GM19035 (cell line): ENCODE data around the gene SSH2.
"Not testable (repeated sequence)": the region's sequence is repeated elsewhere in the genome, so short reads cannot be mapped to it uniquely, and the experiment has no call there.

Experiments used
- ATAC-seq: cut with Tn5 transposase; IDR thresholded peaks from one replicate; pipeline ENCODE4 v1.9.1; 2021; ENCODE audit not compliant: unreplicated experiment

SSH2 gene

DNA sequence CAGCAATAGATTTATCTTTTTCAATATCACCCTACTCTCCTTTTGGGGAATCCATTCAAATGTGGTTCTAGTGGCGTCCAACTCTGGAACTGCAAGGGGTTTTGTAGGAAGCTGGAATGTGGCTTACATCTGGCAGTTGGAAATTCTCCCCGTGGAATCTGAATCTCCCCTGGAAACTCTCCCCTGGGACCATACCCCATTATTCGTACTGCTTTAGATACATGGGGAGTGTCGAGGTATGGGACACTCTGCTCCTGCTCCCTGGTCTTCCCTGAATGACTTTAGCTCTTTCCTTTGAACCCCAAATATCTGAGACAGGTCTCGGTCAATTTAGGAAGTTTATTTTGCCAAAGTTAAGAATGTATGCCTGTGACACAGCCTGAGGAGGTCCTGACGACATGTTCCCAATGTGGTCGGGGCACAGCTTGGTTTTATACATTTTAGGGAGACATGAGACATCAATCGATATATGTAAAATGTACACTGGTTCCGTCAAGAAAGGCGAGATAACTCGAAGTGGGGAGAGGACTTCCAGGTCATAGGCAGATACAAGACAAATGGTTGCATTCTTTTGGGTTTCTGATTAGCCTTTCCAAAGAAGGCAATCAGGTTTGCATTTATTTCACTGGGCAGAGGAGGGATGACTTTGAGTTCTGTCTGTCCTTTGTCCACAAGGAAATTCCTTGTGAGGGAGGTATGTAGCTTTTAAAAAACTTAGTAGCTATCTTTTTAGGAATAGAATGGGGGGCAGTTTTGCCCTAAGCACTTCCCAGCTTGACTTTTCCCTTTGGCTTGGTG is 218.2 kb downstream of the SSH2 start:
- ATAC-seq: no peak

DNA sequence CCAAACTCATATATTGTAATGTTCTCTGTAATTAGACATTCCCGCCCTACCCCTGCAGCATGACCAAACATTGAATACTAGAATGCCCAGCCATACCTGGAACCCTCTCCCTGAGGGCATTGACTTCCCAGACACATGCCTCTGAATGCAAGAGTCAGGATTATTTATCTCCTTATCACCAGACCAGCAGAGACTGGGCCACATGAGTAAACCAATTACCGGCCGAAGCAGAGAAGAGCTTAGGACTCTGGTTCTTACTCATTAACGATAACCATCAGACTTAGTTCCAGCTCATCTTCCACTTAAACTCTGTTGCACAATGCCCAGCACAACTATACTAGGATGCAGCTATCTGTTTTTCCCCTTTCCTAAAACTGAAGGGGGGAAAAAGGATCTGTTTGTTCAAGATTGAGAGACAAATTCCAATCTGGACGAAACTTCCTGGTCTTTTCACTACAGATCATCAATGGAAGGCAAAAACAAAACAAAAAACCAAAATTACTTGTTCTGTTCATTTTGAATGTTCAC is 219.1 kb downstream of the SSH2 start:
- no peak for ATAC-seq

DNA sequence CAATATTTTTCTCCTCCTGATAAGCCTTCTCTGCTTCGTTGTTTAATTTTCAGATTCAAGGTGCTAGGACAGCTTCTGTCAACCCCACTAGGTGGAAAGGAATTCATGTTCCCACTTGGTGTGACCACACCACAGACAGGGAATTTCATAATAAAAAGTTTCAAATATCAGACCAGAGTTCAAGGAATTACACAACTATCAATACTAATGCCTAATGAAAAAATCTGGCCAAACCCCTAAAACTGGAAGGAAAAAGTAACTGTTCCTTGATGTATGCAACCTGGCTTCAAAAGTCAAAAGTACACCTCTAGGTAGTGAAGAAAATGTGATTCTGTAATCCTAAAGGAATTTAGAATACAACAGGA is 219.5 kb downstream of the SSH2 start:
- no peak for ATAC-seq

DNA sequence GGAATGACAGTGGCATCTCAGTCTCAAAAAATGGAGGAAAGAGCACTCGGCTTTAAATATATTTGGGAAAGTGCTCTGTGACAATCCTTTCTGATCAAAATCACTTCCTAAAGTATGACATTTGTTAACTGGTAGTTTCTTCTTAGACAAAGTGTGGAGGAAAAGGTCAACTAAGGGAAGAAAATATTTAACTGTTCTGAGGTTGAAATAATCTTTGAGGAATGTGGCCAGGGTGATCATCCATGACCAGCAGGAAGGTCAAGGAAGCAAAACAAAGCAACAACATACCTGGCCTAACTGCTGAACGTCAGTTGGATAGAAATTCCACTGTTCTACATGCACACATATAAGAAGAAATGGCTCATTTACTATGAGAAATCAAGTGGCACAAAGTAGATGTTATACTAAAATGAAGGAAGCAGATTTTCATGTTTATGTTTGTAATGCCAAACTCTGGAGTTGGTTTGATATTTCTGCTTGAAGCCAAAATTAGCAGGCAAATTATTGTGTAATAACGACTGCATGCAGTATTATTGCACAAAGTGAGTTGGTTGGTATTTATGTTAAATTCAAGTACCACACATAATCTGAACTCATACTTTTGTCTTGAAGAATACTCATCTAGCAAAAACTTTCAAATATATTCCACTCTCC is 220.0 kb downstream of the SSH2 start:
- no peak for ATAC-seq

DNA sequence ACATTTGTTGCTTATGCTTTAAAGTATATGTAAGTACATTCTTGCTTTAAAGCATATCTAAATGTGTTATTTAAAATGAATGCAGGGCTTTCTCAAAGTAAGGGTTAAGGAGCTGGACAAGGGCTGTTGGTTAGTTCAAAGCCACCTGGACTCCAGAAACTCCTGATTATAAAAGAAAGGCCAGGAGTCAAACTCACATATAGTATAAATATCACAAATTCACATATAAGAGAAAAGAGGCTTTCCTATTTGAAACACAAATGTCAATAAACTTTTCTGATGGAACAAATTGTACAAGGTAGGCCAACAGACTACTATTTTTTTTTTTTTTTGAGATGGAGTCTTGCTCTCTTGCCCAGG is 222.8 kb downstream of the SSH2 start:
- ATAC-seq: no peak

DNA sequence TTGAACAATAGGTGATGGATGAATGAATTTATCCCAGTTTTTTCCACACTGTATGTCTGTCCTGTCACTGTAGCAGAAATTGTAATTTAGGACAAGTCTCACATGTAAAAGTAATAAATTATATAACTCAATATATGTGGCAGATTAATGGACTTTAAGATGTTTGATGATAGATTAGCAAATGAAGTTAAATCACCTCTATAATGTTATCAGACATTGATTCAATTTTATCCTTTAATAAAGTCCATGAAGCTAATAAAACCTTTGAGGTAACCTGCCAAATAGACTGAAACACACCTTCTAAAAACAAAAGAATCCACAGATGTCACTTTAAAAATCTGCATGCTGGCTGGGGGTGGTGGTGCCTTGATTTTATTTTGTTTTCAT is 224.0 kb downstream of the SSH2 start:
- no peak for ATAC-seq

DNA sequence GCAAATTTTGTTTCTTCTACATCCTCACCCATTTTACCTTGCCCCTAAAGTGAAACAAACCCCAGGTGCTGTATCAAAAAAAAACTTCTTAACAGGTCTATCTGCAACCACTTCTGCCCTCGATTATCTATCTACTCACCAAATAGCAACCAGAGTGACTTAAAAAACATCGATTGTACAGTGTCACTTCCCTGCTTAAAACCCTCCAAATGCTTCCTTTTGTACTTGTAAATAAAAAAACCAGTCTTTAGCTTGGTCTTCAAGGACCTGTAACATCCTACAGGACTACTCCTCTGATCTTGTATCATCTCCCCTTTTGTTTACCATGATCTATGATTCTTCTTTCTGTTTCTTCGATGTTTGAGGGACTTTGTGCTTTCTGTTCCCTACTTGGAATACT is 224.6 kb downstream of the SSH2 start:
- no peak for ATAC-seq

DNA sequence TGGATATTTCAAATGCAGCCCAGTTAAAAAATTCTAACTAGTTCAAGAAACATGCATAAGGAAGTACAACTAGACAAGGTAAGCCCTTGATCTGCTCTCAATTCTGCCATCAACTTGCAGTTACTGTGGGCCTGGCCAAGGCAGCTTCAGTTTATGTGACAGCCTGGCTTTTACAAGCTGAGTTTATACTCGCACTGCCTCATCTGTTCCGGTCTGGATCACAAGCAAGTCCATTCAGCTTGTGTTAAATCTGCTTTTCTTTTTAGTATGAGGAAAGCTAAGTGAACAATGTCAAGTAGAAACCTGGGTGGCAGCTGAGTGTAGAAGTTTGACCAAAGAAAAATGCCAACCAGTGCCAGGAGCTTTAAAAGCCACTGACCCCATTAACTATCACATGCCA is 230.7 kb downstream of the SSH2 start:
- ATAC-seq: no peak

DNA sequence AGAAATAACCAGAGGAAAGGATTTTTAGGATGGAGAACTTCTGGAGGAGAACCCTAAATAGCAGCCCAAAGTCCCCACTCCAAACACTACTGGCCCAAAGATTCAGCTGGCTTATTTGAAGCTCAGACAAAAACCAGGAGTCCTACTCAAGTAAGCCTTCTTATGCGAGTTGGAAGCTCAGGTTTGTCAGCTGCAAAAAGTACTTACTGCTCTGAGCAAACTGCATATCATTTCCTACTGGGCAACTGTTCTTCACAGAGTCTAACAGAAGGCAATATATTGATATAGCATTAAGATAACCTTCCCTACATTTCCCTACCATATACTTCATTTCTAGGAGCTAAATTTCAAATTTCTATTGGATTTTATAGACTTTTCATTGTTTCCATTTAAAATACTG is 231.2 kb downstream of the SSH2 start:
- ATAC-seq: no peak

DNA sequence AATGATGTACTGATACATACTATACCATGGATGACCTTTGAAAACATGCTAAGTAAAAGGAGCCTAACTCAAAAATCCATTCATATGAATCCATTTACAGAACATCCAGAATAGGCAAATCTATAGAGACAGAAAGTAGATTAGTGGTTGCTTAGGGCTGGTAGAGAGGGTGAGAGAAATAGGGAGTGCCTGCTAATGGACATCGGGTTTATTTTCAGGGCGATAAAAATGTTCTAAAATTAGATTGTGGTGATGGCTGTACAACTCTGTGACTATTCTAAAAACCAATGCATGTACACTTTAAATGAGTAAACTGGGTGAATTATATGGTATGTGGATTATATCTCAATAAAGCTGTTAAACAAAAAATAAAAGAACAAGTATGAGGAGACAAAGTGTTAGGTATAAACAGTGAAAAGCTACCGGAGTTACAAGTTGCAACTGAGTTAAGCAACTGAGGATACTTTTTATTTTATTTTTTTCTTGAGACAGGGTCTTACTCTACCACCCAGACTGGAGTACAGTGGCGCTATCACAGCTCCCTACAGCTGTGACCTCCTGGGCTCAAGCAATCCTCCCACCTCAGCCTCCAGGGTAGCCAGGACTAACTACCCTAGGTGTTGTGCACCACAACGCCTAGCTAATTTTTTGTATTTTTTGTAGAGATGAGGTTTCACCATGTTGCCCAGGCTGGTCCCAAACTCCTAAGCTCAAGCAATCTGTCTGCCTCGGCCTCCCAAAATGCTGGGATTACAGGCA is 231.8 kb downstream of the SSH2 start:
- no peak for ATAC-seq

DNA sequence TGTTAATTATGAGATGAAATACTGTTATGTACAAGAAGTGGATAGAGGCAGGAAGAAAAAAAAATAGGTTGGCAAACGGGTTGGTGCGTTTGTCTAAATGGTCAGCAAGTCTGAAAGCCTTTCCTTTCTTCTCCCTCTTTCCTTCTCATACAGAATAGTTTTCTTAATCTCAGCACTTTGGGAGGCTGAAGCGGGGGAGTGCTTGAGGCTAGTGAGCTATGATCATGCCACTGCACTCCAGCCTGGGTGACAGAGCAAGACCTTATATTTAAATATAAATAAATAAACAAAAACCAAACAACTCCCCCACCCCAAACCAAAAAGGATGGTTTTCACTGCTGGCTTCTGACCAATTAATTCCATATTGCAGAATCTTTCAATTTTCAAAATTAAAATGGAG is 232.7 kb downstream of the SSH2 start:
- ATAC-seq: no peak

DNA sequence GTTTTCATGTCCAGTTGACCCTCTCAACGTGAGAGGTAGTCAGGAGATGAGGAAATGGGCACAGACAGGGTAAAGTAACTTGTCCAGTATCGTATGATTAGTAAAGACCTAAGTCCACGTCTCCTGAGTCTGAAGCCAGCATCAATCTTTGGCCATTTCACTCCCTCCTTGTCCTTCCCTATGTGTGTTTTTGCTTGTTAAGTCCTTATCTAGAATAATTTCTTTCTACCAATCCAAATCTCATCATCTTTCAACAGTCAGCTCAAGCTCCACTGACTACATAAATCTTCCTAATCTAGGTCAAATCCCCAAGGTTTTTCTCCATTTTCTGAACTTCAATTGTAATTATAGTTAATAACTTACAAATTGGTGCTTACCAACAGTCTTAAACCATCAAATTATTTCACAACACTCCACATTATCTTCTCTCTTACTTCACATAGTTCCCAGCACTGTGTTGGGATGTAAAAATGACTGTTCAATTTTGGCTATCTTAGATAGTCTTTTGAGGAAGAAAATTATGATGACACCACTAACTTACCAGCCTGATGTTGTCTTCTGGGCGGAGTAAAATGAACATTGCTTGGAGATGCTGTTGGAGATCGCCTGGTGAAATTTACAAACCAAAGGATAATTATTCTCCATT is 235.0 kb downstream of the SSH2 start:
- ATAC-seq: no peak

DNA sequence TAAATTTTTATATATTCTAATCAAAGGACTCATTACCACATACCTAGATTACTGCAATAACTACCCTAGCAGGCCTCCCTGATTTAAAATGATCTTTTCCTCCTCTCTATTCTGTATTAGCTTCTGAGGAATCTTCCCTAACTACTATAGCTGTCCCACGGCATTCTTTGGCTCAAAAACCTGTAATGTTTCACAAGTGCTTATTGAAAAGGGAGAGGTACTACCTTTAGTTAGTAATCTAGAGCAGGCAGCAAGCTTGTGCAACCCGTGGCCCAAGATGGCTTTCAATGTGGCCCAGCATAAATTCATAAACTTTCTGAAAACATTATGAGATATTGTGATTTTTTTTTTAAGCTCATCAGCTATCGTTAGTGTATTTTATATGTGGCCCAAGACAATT is 236.3 kb downstream of the SSH2 start:
- no peak for ATAC-seq

DNA sequence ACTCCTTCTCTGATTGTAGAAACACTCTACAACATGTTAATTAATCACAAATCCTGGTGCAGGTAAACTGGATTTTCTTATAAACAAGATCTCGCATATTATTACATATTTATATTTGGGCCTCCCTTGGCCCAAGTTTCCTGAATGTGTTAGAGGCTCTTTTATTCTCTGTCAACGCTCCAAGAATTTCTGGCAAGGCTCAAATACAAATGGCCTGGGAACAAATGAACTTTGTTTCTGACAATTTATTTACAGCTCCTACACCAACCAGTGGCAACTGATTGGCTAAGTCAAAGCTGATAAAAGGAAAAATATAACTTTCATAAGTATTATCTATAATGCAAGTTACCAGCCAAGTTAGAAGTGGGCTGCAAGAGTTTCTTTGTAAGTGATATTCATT is 242.4 kb downstream of the SSH2 start:
- no peak for ATAC-seq

DNA sequence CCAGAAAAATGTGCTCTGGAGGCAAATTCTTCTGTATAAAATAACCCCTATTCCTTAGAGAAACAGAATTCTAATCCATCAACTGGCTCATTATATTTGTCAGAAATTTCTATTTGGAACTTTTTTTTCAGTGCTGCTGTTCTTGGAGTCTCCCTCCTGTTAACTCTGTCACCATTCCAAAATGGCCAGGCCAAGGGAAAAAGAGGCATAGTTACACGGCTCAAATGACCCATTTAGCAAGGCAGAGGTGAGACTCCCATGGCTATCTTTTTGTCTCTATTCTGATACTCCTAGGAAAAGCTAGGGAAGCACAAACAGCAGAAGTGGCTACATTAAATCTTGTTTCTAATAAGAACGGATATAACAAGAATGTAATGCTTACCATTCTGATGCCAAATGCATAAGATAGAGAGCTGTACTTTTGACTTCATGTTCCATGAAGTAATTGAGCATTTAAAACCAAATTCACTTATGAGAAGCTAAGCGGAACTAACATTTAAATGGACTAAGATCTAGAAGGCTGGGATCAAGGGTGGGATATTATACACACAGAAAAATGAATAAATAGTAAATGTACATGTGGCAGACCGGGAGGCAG is 242.9 kb downstream of the SSH2 start:
- no peak for ATAC-seq

DNA sequence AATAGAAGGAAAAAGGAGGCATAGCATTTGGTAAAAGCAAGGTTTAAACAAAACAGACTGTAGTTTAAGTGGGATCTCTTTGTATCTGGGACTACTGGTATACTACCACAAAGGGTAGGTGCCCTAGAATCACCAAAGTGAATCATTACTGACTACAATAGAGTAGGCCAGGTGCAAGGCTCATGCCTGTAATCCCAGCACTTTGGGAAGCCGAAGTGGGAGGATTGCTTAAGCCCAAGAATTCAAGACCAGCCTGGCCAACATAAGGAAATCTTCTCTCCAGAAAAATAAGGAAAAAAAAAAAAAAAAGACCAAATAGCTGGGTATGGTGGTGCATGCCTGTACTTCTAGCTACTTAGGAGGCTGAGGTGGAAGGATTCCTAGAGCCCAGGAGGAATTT is 246.5 kb downstream of the SSH2 start:
- no peak for ATAC-seq

DNA sequence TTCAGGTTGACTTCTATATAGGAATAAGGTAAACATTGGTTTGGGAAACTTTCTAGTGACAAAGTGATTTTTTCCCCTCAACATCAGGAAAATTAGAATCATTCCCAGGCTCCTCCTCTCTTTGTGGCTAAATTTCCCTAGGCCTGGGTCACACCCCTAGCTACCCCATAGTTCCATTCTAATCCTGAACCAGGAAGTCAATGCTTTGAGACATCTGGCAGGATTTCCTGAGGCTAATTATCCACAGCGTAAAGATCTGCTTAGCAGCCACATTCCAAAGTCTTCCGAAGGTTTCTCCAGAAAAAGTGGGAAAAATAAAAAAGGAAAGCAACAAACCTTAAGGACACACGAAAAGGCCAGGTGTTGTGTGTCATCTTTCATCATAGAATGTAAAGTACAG is 247.0 kb downstream of the SSH2 start:
- ATAC-seq: no peak

DNA sequence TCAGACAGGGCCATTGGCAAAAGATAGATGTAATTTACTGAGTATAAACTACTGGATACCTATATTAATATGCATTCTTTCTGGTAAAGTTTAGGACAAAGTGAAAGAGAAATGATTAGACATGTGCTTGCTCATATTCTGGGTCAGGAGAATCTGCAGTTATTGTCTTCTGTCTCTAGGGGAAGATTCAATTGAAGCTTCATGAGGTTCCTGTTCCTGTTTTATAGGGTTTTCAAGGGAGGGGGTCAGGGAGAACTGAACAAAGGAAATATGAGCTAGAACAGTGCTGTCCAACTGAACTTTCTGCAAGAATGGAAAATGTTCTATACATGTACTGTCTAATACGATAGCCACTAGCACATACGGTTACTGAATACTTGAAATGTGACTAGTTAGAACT is 248.0 kb downstream of the SSH2 start:
- ATAC-seq: no peak

DNA sequence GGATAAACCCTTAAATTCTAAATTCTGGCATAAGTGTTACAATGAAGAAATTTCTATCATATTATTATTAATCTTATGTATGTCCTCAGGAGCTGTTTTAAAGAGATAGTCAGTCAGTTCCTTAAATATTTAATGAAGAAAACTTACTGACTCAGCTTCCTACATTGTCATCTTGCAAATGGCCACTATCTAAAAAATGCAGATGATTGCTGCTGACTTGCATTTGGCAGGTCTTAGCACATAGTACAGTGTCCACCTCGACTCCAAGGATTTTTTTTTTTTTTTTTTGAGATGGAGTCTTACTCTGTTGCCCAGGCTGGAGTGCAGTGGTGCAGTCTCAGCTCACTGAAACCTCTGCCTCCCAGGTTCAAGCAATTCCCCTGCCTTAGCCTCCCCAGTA is 252.2 kb downstream of the SSH2 start:
- ATAC-seq: no peak

DNA sequence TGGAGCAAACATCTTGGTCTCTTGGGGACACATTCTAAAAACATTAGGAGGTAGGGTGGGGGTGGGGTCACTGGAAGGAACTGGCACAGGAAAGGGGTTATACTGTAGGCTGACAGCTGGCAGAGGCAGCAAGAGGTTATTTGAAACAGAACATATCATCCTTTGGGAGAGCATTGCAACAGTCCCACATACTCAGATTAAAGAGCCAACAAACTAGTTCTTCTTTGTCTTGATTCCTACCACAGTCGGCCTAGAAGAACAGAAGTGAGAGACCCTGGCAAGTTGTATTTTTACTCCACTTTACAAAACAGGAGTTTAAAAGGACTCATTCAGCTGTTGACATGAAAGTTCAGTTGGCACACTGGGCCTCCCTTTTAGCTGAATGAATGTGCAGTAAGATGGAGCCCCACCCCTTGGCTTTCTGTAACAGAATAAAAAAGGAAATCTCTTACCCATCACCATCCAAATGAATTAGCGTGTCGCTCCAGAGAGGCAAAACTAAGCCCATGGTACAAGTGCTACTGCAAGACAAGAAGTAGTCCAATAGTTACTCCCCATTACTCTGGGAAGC is 252.7 kb downstream of the SSH2 start:
- ATAC-seq: no peak

DNA sequence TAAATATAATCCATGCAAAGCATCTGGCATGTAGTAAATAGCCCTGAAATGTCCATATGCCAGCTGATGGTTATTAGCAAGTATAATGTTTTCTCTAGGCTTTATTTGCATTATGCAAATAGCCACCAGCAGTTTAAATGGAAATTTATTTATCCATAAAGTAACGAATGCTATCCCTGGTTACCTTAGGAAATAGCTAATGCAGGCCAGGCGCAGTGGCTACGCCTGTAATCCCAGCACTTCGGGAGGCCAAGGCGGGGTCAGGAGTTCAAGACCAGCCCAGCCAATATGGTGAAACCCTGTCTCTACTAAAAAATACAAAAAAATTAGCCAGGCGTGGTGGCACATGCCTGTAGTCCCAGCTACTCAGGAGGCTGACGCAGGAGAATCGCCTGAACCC is 254.1 kb downstream of the SSH2 start:
- ATAC-seq: not testable (repeated sequence)
